Measurements from ENCODE around the gene DROSHA. TPM values are rescaled to one million over a fixed set of nuclear protein-coding genes. Genes with fewer than 3 reads are reported as not detected.

DROSHA gene
- total and polyA plus RNA-seq, 2 donors (not counting 1 experiment from before 2014, with no cell fraction given): 44.1 to 48.4 TPM

DNA sequence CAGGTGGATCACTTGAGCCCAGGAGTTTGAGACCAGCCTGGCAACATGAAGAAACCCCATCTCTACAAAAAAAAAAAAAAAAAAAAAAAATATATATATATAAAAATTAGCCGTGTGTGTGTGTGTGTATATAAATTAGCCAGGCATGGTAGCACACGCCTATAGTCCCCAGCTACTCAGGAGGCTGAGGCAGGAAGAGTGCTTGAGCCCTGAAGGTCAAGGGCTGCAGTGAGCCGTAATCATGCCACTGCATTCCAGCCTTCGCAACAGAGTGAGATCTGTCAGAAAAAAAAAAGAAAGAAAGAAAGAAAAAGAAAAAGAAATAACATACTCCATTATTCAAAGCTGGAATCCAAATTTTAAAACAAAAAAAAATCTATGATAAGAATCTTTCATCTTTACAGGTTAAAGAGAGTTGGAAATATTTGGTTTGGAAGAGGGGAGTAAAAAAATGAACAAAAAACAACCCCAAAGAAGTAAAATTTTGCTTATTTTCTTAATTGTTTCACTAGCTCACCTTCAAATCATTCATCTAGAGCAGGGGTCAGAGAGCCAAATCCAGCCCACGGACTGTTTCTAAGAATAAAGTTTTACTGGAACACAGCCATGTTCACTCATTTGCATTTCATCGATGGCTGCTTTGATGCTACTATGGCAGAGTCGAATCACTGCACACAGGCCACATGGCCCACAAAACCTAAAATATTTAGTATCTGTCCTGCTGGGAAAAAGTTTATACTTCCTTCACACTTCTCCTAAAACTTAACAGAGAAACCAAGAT, 109.9 kb downstream of the DROSHA start:
- no peaks in the 10 kb centered on the region for H3K79me2 ChIP-seq (ENCODE audit: control insufficient read depth, insufficient read depth, low read length)
- no peaks in the 10 kb centered on the region for H3K27me3 ChIP-seq (ENCODE audit: control insufficient read depth, insufficient read depth, low read length)
- H3K4me2 ChIP-seq (ENCODE audit: extremely low read depth, insufficient read depth, low read length): no peak overlapping the region
- TF ChIP-seq, protein P1, sequence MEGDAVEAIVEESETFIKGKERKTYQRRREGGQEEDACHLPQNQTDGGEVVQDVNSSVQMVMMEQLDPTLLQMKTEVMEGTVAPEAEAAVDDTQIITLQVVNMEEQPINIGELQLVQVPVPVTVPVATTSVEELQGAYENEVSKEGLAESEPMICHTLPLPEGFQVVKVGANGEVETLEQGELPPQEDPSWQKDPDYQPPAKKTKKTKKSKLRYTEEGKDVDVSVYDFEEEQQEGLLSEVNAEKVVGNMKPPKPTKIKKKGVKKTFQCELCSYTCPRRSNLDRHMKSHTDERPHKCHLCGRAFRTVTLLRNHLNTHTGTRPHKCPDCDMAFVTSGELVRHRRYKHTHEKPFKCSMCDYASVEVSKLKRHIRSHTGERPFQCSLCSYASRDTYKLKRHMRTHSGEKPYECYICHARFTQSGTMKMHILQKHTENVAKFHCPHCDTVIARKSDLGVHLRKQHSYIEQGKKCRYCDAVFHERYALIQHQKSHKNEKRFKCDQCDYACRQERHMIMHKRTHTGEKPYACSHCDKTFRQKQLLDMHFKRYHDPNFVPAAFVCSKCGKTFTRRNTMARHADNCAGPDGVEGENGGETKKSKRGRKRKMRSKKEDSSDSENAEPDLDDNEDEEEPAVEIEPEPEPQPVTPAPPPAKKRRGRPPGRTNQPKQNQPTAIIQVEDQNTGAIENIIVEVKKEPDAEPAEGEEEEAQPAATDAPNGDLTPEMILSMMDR (conservative IDR thresholded peaks at IDR 0.05 in 1 of 2, IDR thresholded peaks at IDR 0.05 in 1 of 2; ENCODE audit: low read depth in 1 of 2, low read length in 2 of 2): no peak
- TF ChIP-seq EZH2 (IDR thresholded peaks at IDR 0.05; ENCODE audit: low read length, missing control alignments): no peak
- H3K4me3 ChIP-seq (replicated peaks in 1 of 4; ENCODE audit: control extremely low read depth in 1 of 4, insufficient read depth in 1 of 4, low read depth in 3 of 4, low read length in 4 of 4): no peak overlapping the region
- H3K36me3 ChIP-seq (ENCODE audit: control insufficient read depth, insufficient read depth, low read length): no peaks in the 10 kb centered on the region
- H3K27ac ChIP-seq (ENCODE audit: insufficient read depth, low read length): no peak overlapping the region
- H3K9me3 ChIP-seq (ENCODE audit: control insufficient read depth, insufficient read depth, low read depth, low read length): no peaks in the 10 kb centered on the region
- no peaks in the 10 kb centered on the region for H3K4me1 ChIP-seq (ENCODE audit: control insufficient read depth, extremely low read depth, insufficient read depth, low read length)
- H3K9ac ChIP-seq (ENCODE audit: insufficient read depth, low read length): no peak overlapping the region
- no peak overlapping the region for H2AFZ ChIP-seq (ENCODE audit: low read length)
- no peaks in the 10 kb centered on the region for H4K20me1 ChIP-seq (ENCODE audit: control insufficient read depth, extremely low read depth, insufficient read depth, low read length)
- peak in 1 of 2 donors; percentile 30 for DNase-seq (ENCODE audit: low read depth in 2 of 2)

- Histone ChIP-seq H3K27me3 (ENCODE audit: control insufficient read depth, insufficient read depth, low read length) (no peaks in the 10 kb centered on the region), H3K79me2 (ENCODE audit: control insufficient read depth, insufficient read depth, low read length) (no peaks in the 10 kb centered on the region), H2AFZ (ENCODE audit: low read length) (no peak overlapping the region), H3K4me3 (replicated peaks in 1 of 4; ENCODE audit: control extremely low read depth in 1 of 4, insufficient read depth in 1 of 4, low read depth in 3 of 4, low read length in 4 of 4) (no peak overlapping the region), H4K20me1 (ENCODE audit: control insufficient read depth, extremely low read depth, insufficient read depth, low read length) (no peaks in the 10 kb centered on the region), H3K4me1 (ENCODE audit: control insufficient read depth, extremely low read depth, insufficient read depth, low read length) (no peaks in the 10 kb centered on the region), H3K9ac (ENCODE audit: insufficient read depth, low read length) (no peak overlapping the region), H3K9me3 (ENCODE audit: control insufficient read depth, insufficient read depth, low read depth, low read length) (no peaks in the 10 kb centered on the region), H3K27ac (ENCODE audit: insufficient read depth, low read length) (no peak overlapping the region), H3K36me3 (ENCODE audit: control insufficient read depth, insufficient read depth, low read length) (peaks cover 4% of the 10 kb centered on the region), H3K4me2 (ENCODE audit: extremely low read depth, insufficient read depth, low read length) (no peak overlapping the region)
- DNase-seq (ENCODE audit: low read depth in 2 of 2): no peak
- TF ChIP-seq, protein P1 (conservative IDR thresholded peaks at IDR 0.05 in 1 of 2, IDR thresholded peaks at IDR 0.05 in 1 of 2; ENCODE audit: low read depth in 1 of 2, low read length in 2 of 2): no peak
These were observed 114.4 kb downstream of the DROSHA start for GRCh38 chr5:31417512-31417911.

GRCh38 chr5:31416547-31416946, 115.3 kb downstream of the DROSHA start:
- Histone ChIP-seq H3K4me3 (replicated peaks in 1 of 4; ENCODE audit: control extremely low read depth in 1 of 4, insufficient read depth in 1 of 4, low read depth in 3 of 4, low read length in 4 of 4) (no peak overlapping the region), H3K9me3 (ENCODE audit: control insufficient read depth, insufficient read depth, low read depth, low read length) (no peaks in the 10 kb centered on the region), H3K4me2 (ENCODE audit: extremely low read depth, insufficient read depth, low read length) (no peak overlapping the region), H2AFZ (ENCODE audit: low read length) (no peak overlapping the region), H3K4me1 (ENCODE audit: control insufficient read depth, extremely low read depth, insufficient read depth, low read length) (no peaks in the 10 kb centered on the region), H3K36me3 (ENCODE audit: control insufficient read depth, insufficient read depth, low read length) (peaks cover 4% of the 10 kb centered on the region), H3K27me3 (ENCODE audit: control insufficient read depth, insufficient read depth, low read length) (no peaks in the 10 kb centered on the region), H3K9ac (ENCODE audit: insufficient read depth, low read length) (no peak overlapping the region), H3K79me2 (ENCODE audit: control insufficient read depth, insufficient read depth, low read length) (no peaks in the 10 kb centered on the region), H4K20me1 (ENCODE audit: control insufficient read depth, extremely low read depth, insufficient read depth, low read length) (no peaks in the 10 kb centered on the region), H3K27ac (ENCODE audit: insufficient read depth, low read length) (no peak overlapping the region)
- DNase-seq (ENCODE audit: low read depth in 2 of 2): no peak
- TF ChIP-seq EZH2 (IDR thresholded peaks at IDR 0.05; ENCODE audit: low read length, missing control alignments): no peak
- TF ChIP-seq, protein P1 (conservative IDR thresholded peaks at IDR 0.05 in 1 of 2, IDR thresholded peaks at IDR 0.05 in 1 of 2; ENCODE audit: low read depth in 1 of 2, low read length in 2 of 2): no peak

All from fibroblast of lung (primary cell).